ENCODE data around the gene RPL13A.
"Not testable (repeated sequence)": the region's sequence is repeated elsewhere in the genome, so short reads cannot be mapped to it uniquely, and the experiment has no call there.

RPL13A gene

GRCh38 chr19:49487277-49488045 is at the start of gene RPL13A:
TSS of gene RPL13A (plus strand) at chr19:49487608. CDS start at chr19:49487630, 22 bp downstream.
- DNase-seq: peak; percentile 99 to 100

DNA sequence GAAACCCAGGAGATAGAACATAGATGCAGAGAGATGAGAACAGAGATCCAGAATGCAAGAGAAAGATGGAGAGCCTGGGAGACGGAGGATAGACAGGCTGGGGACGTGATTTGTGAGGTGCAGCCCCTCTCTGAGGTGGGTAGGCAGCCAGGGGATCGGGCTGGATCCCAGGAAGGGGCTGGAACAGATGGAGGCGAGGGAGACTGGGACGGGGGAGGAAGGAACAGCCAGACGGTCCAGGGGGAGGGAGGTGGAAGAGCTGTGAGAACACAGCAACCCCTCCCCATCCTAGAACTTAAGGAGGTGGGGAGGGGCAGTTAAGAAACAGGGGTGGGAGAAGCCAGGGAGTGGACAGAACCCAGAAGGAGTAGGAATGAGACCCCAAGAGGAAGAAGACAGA is 49.1 kb upstream of the RPL13A start:
- DNase-seq: no peak

GRCh38 chr19:49439836-49440235 is 47.6 kb upstream of the RPL13A start:
- no peak for DNase-seq

- no peak for DNase-seq
These were observed 46.8 kb upstream of the RPL13A start for GRCh38 chr19:49440439-49441209.

DNA sequence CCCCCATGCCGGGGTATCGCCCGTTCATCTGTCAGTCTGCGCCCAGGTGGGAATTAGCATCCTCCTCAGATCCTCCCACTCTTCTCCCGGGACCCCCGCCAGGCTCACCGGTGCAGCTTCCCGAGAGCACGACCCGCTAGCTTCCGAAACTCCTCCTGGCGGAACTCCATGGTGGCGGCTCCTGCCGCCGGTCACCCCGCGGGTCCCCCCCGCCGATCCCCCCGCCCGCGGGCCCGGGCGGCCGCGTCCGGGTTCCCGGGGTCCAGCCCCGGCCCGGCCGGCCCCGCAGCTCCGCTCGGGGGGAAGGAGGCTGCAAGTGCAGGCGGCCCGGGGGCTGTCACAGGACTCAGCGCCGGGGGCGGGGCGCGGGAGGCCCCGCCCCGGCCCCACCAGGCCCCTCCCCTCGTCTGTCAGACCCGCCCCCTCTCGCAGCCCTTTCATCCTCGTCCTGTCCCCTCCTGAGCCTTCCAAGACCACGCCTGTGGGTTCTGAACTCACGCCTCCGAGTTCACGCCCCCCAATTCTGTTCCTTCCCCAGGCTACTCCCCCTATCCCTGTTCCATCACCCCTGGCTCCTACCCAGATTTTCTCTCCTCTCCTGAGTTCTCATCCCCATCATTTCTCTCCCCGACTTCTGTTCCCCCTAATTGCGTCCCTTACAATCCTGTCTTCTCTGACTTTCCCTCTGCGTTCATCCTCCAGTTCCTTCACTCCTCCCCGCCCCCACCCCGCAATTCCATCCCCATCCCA is 46.0 kb upstream of the RPL13A start, which contains the start of gene SLC17A7:
TSS of gene SLC17A7 (minus strand) at position 318 of the 750 bp plus-strand sequence. CDS start at position 170, 148 bp downstream.
- peak in 1 of 2 donors; percentile 49 for DNase-seq

DNA sequence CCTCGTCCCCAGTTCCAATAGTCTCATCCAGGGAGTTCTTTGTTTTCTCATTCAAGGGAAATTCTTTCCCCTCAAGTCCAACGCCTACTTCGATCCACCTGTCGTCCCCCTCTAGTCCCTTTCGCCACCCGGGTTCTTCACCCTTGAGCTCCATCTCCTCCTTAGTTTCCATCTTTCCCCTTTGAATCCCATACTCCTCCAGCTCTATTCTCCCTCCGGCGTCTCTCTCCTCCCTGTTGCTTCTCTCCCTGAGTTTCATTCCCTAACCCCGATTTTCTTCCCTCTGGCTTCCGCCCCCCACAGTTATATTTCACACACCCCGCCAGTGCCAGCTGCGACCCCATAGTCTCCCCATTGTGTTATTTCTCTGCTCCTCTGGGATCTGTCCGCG is 45.5 kb upstream of the RPL13A start:
- no peak for DNase-seq

GRCh38 chr19:49442354-49442753 is 45.1 kb upstream of the RPL13A start:
- DNase-seq: no peak

GRCh38 chr19:49442771-49443365 is 44.5 kb upstream of the RPL13A start:
- DNase-seq: peak; percentile 74 to 81

DNA sequence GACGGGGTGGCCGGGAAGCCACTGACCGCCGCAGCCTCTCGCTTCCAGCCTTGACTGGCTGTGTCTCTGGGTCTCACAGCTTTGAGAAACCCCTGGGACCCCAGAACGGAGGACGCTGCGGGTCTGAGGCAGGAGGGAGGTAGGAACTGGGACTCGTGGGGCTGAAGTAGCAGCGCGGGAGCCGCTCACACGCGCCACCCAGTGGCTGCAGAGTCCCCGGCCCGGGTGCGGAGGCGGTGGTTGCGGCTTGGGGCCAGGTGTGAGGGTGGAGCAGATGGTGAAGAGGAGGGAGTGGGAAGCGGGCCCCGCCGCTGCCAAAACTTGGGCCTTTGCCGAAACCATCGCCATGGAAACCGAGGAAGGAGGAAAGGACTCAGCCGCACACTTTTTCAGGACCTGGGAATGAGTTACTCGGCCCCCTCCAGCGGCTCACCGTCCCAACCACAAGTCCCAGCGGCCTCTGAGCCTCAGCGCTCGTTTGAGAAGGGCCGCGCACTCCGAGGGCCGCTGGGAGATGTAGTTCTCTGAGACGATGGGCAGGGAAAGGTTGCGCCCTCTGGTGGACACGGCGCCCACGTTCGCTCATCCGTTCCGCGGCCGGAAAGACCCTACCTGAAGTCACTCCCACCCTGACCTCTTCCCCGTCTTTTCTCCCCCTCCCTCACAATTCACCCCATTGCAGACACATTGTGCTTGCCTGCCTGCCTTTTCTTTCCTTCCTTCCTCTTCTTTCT is 43.9 kb upstream of the RPL13A start:
- peak; percentile 92 to 95 for DNase-seq

- not testable (repeated sequence) for DNase-seq
These were observed 43.2 kb upstream of the RPL13A start for GRCh38 chr19:49444100-49444700.

DNA sequence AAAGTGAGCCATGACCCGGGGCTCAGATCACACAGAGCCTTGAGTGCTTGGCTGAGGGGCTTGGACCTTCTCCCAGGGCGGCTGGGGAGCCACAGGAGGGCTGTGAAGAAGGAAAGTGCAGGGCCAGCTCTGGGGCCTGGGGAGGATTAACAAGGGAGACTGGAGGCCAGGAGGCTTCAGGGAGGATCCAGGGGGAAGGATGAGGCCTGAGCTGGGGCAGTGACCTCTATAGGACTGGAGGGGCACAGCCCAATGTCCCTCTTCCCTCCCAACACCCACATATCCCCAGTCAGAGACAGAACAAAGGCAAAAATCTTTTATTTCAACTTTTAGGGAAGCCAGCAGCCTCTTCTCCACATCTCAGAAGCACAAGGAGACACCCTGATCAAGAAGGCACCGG is 41.4 kb upstream of the RPL13A start:
- no peak for DNase-seq

- no peak for DNase-seq
These were observed 39.6 kb upstream of the RPL13A start for GRCh38 chr19:49447485-49448431.

DNA sequence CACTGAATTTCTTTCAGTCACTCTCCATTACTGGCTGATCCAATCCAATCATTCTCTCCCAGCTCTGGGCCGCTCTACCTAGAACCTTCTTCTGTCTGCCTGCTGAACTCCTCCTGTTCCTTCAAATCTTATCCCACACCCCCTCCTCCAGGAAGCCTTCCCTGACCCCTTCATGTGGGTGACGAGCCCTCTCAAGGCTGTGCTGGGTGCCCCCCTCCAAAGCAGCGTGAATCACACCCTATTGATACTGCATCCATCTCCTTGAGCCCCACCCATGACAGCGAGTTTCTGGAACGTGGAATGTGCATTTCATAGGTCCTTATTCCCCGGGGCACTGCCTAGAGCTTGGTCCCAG is 39.0 kb upstream of the RPL13A start:
- no peak for DNase-seq

DNA sequence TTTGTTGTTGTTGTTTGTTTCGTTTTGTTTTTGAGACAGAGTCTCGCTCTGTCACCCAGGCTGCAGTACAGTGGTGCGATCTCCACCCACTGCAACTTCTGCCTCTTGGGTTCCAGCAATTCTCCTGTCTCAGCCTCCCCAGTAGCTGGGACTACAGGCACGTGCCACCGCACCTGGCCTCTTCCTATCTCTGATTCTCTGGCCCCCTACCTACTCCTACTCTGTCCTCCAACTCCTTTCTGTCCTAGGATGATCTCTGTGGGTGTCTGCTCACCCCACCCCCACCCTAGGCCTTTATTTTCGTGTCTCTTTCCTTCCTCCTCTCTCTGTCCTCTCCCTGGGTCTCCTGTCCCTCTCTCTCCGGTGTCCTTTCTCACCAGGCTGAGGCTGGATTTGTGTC is 37.0 kb upstream of the RPL13A start:
- DNase-seq: no peak

DNA sequence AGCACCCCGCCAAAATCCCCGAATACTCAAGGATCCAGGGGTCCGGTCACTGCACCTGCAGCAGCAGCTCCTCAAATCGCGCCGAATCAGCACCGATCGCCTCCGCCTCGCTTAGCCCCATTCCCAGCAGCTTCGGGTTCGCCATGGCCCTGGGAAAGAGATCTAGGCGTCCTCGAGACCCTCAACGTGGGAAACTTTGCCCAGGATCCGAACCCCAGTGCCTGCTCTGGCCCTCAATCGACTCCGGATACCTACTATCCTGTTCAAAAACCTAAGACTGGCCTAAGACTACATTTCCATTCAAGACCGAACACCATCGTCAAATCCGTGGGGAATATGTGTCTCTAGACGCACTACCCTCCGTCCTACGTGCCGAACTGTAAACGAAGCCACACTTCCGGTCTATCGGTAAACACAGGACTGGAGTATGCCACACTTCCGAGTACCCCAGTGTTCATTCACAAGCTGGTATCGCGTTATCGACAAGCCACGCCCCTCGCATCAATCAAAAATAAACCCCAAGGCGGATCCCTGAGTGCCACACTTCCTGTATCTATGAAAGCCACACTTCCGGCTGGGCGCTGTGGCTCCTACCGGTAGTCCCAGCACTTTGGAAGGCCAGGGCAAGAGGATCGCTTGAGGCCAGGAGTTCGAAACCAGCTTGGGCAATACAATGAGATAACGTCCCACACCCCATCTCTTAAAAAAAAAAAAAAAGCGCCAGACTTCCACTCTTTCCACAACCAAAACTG is 35.8 kb upstream of the RPL13A start, which contains the start of gene PIH1D1:
TSS of gene PIH1D1 (minus strand) at position 385 of the 752 bp plus-strand sequence. CDS start at position 145, 240 bp downstream.
- DNase-seq: peak; percentile 99

- DNase-seq: peak; percentile 98 to 99
These were observed 34.2 kb upstream of the RPL13A start, which contains the start of gene ALDH16A1 for GRCh38 chr19:49453013-49453756. TSS of gene ALDH16A1 (plus strand) at chr19:49453225. CDS start at chr19:49453332, 107 bp downstream.

DNA sequence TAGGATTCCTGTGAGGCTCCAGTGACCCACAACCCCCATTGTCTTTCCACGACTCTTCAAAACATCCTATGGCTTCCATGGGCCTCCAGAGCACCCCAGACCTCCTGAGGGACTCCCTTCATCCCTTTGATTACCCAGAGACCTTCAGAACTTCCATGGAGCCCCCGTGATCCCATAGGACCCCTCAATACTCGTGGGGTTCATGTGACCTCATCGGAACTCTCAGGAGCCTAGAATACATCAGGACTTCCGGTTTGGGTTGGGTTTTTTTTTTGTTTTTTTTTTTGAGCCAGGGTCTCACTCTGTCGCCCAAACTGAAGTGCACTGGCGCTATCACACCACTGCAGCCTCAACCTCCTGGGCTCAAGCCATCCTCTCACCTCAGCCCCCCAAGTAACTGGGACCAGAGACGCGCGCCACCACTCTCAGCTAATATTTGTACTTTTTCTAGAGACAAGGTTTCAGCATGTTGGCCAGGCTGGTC is 33.6 kb upstream of the RPL13A start:
- DNase-seq: no peak

DNA sequence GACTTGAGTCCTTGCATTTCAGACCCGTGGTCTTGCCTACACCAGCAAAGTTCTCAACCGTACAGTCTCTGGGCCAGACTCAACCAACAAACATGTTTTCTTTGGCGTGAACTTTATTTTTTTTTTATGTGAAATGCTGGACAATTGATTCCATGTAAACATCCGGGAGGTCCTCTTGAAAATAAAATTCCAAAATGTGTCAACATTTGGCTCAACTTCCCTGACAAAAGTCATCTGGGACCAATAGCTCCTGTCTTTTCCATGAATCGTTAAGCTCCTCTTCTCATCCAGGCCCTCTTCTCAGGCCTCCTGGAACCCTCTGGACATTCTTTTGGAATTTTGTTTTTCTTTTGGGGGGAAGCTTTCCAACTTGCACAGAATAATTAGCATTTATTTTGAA is 31.6 kb upstream of the RPL13A start:
- no peak for DNase-seq

- DNase-seq: peak in 1 of 2 donors; percentile 61
These were observed 31.1 kb upstream of the RPL13A start for GRCh38 chr19:49456326-49456725.
